GM21423 (cell line): ENCODE measurements around the gene GFRA4.
"Not testable (repeated sequence)": the region's sequence is repeated elsewhere in the genome, so short reads cannot be mapped to it uniquely, and the experiment has no call there.

Experiments used
- ATAC-seq: cut with Tn5 transposase; IDR thresholded peaks from one replicate; pipeline ENCODE4 v1.9.1; 2021; ENCODE audit warnings: mild to moderate bottlenecking, moderate library complexity; ENCODE audit not compliant: unreplicated experiment

GFRA4 gene

DNA sequence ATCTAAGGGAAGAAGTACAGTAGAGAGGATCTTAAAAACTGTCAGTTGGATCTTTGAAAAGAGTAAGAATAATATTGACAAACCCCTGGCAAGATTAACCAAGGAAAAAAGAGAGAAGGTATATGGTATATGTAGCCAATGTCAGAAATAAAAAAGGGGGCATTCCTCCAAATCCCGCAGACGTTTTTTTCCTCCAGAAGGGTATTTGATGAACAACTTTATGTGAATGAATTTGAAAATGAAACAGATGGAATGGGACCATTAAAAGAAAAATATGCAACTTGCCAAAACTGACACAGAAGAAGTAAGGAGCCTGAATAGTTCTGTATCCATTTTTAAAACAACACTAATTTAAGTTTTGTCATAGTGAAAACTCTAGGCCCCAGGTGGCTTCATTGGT is 35.7 kb downstream of the GFRA4 start:
- ATAC-seq = no peak

DNA sequence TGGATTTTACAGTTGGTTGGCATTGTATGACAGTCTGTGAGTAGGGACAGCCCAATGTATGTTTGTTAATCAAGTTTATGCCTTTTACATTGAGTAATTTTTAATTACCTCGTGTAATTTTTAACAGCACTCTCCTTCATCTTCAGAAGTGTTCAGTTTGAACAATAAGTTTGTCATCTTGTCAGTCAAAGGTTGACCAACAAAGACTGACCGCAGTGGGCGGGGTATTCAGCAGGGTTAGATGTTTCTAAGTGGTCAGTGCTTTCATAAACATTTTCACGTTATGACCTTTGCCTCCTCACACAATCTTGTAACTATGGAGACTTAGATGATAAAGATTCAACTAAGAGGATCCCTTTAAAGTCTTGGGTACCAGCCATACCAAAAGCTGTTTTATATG is 40.8 kb downstream of the GFRA4 start:
- ATAC-seq = no peak

DNA sequence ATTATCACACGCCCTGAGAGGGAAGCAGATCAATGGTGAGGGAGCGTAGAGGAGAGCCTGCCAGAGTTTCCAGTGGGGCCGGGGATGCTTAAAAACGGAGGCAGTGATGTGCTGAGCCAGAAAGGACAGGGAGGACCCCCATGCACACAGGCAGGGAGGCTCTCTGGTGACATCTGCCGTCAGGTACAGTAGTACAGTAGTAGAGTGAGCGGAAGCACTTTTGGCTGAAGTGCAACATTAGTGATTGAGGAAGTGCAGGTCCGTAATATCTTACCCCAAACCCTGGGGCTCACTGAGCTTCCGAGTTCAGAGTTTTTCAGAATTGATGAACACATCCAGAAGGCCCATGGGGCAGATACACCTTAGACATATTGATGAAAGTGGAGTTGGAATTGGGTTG is 42.1 kb downstream of the GFRA4 start:
- ATAC-seq = no peak

DNA sequence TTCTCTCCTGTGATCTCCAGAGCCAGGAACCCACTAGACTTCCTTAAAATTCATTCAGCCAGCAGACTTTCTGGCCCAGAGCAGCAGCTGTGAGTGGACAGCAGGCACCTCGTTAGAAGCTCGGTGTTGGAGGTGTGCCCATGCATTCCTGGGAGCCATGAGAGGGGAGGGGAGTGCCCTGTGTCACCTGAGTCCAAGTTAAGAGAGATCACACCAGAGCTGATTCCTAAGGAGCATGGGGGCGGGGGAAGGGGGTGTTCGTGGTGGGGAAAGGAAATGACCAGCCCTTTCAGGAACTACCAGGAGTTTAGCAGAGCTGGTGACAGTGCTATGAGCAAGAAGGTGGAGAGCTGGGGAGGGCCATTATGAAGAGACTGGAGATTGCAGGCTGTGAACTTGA is 46.9 kb downstream of the GFRA4 start:
- no peak for ATAC-seq

DNA sequence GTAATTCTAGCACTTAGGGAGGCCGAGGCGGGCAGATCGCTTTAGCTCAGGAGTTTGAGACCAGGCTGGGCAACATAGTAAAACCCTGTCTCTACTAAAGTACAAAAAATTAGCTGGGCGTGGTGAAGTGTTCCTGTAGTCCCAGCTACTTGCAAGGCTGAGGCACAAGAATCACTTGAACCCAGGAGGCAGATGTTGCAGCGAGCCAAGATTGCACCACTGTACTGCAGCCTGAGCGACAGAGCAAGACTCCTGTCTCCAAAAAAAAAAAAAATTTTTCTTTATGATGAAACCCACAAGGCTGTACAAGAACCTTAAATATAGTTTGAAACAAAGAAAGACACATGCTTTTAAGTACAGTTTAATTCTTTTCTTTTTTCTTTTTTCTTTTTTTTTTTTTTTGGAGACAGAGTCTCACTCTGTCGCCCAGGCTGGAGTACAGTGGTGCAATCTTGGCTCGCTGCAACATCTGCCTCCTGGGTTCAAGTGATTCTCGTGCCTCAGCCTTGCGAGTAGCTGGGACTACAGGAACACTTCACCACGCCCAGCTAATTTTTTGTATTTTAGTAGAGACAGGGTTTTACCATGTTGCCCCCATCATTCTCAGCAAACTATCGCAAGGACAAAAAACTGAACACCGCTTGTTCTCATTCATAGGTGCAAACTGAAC is 47.9 kb downstream of the GFRA4 start:
- not testable (repeated sequence) for ATAC-seq

DNA sequence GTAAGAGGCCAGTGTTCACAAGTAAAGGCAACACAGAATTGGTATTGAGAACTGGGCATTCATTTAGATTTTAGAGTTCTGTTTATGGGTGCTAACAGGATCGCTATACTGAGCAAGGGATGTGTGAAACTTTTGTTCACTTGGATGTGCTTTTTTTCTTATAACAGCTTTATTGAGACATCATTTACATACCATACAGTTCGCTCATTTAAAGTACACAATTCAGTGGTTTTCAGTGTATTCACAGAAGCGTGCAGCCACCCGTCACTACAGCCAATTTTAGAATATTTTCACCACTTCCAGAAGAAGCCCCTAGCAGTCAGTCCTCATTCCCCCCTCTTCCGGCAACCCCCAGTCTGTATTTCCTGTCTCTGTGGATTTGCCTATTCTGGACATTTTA is 48.7 kb downstream of the GFRA4 start:
- no peak for ATAC-seq

DNA sequence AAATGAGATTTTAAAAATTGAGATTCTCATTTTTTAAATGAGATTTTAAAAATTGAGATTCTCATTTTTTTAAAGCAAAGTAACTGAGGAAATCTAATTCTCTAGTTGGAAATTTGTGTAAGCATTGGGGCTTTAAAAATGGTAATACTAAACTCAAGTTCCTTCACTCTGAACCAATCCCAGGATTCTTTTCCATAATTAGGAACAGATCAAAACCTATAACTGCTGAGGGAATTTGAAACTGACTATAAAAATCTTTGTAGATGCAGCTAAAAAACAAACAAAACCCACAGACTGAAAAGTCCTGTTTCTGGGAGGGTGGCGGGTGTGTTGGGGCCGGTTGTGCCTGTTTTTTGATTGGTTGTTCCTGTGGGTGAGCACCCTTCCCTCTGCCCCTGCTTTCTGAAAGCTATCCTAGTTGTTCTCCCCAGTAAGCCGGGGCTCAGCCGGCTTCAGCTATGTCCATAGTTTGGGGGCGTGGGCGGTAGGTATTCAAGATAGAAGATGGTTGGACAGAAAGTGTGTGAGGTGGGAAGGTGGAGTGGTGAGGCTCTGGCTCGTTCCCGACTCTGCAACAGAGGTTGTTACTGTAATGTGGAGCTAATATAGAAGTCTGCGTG is 49.3 kb downstream of the GFRA4 start:
- ATAC-seq = no peak

DNA sequence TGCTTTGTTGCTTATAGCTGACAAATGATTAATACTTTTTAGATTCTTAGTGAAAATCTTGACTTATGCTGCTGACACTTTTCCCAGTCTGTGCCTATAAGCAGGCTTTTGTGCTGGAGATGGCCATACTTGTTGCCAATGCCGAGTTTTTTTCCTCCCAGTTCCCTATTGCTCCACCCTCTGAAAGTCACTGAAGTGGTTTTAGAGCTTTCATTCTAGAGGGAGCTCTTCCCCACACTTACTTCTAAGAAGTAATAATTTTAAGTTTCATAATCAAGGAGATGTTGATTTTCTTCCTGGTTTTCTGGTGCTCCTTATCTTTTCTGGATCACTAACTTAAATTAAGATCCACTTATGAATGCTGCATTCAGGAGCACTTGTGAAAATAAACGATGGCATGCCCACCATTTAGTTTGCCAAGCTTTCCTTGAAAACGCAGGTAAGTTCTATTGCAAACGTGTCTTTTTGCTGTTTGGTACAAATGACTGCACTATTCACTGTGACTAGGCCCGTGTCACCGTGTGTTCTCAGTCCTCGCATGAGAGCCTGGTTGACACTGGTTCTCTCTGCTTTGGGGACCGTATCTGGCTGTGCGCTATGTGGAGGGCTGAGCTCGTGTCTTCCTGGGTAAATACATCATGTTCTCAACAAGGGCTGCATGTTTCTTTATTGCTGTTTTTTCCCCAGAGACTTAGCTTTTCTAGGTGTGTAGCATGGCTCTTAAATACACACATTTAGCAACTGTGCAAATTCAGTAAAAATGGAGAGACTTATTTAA is 50.2 kb downstream of the GFRA4 start:
- ATAC-seq = no peak

DNA sequence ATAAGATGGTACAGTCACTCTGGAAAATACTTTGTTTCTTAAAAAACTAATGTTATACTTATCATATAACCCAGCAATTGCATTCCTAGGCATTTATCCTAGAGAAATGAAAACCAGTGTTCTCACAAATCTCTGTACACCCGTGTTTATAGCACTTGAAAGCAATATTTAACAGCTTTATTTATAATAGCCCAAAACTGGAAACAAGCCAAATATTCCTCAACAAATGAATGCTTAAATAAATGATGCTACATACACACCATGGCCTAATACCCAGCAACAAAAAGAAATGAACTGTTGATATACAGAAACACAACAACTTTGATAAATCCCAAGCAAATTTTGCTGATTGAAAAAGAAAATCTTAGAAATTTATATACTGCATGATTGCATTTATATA is 51.3 kb downstream of the GFRA4 start:
- ATAC-seq = no peak
